ENCODE results near the gene UBE2D2. TPM values are rescaled to one million over a fixed set of nuclear protein-coding genes. Genes with fewer than 3 reads are reported as not detected.

UBE2D2 gene
- total RNA-seq, 2 experiments from 2014 or later = 145 to 239 TPM

DNA sequence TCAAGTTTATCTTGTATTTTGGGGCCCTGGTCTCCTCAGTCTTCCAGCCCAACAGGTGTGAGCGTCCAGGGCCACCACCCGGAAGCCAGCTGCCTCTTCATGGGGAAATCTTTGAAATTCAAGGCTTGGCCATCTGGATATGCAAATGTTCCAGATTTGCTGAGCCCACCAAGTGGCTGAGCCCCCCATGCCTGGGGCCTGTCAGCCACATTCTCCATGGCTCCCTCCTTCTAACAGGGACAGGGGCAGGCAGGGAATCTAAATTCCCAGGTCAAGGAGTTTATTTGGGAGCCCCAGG lies 72.8 kb downstream of the UBE2D2 start:
- peaks cover 28% of the 10 kb centered on the region for H3K36me3 ChIP-seq (ENCODE audit: insufficient read depth, low read length)
- peaks cover 68% of the 10 kb centered on the region for H3K4me1 ChIP-seq (ENCODE audit: insufficient read depth, low read length, poor library complexity, severe bottlenecking)
- DNase-seq (ENCODE audit: low spot score) = peak; percentile 69
- H3K4me3 ChIP-seq (ENCODE audit: low read depth, low read length, poor library complexity, severe bottlenecking) = peak overlapping the region; percentile 34
- no peaks in the 10 kb centered on the region for H3K9me3 ChIP-seq (ENCODE audit: low read length)
- intact Hi-C loops (cut with micrococcal nuclease; ENCODE audit: unreplicated experiment) = no loop called here
- H4K20me1 ChIP-seq (ENCODE audit: insufficient read depth, low read length) = peaks cover 5% of the 10 kb centered on the region; the same call in 1 of the 2 replicates
- ChIA-PET POLR2A (interaction anchor here (0.6 to 2.3 kb wide), 7 partner anchors 14 to 186 kb away, joined by 3 to 9 read pairs (median 5); partner anchors contain the start of gene CXXC5), CTCF (ENCODE audit: unreplicated experiment) (interaction anchor here (0.9 to 5.8 kb wide), 12 partner anchors 17 to 133 kb away, joined by 3 to 49 read pairs (median 4); no protein-coding TSS in a partner anchor)
- peak overlapping the region; percentile 95 for H3K4me2 ChIP-seq (ENCODE audit: low read length)
- no peak for TF ChIP-seq EZH2phosphoT487 (IDR thresholded peaks at IDR 0.05; ENCODE audit: borderline replicate concordance, low read depth, low read length)
- TF ChIP-seq, protein P1, sequence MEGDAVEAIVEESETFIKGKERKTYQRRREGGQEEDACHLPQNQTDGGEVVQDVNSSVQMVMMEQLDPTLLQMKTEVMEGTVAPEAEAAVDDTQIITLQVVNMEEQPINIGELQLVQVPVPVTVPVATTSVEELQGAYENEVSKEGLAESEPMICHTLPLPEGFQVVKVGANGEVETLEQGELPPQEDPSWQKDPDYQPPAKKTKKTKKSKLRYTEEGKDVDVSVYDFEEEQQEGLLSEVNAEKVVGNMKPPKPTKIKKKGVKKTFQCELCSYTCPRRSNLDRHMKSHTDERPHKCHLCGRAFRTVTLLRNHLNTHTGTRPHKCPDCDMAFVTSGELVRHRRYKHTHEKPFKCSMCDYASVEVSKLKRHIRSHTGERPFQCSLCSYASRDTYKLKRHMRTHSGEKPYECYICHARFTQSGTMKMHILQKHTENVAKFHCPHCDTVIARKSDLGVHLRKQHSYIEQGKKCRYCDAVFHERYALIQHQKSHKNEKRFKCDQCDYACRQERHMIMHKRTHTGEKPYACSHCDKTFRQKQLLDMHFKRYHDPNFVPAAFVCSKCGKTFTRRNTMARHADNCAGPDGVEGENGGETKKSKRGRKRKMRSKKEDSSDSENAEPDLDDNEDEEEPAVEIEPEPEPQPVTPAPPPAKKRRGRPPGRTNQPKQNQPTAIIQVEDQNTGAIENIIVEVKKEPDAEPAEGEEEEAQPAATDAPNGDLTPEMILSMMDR (conservative IDR thresholded peaks at IDR 0.05; ENCODE audit: low read length) = no peak
- peaks cover 4% of the 10 kb centered on the region; the same call in 1 of the 2 replicates for H3K79me2 ChIP-seq (ENCODE audit: insufficient read depth, low read depth, low read length)
- H3K9me2 ChIP-seq (ENCODE audit: insufficient read depth, low read length) = no peaks in the 10 kb centered on the region
- no peak overlapping the region for H2AFZ ChIP-seq (ENCODE audit: low read length)
- no TSS peak for BruUV-seq (replicated peaks)
- peak overlapping the region; percentile 98 for H3K27ac ChIP-seq (ENCODE audit: low read depth, low read length, poor library complexity, severe bottlenecking)

DNA sequence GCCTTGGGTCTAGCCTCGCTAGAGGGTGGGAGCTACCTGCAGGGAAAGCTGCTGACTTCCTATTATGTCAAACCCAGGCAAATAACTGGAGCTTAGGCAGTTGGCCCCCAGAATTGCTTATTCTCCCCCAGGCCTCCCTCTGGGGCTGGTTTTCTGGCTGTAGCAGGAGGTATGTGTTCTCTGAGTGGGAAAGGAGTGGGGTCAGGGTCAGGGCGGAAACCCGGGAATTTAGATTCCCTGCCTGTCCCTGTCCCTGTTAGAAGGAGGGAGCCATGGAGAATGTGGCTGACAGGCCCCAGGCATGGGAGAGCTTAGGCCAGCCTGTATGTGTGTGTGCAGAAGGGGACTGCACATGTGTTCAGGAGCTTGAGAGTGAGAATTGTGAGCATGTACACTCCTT lies 73.4 kb downstream of the UBE2D2 start:
- TF ChIP-seq EZH2phosphoT487 (IDR thresholded peaks at IDR 0.05; ENCODE audit: borderline replicate concordance, low read depth, low read length) = no peak
- intact Hi-C loops (cut with micrococcal nuclease; ENCODE audit: unreplicated experiment) = no loop called here
- Histone ChIP-seq H3K79me2 (ENCODE audit: insufficient read depth, low read depth, low read length) (peaks cover 4% of the 10 kb centered on the region; the same call in 1 of the 2 replicates), H2AFZ (ENCODE audit: low read length) (no peak overlapping the region), H3K9me3 (ENCODE audit: low read length) (no peaks in the 10 kb centered on the region), H3K36me3 (ENCODE audit: insufficient read depth, low read length) (peaks cover 22% of the 10 kb centered on the region; the same call in 1 of the 2 replicates), H3K4me1 (ENCODE audit: insufficient read depth, low read length, poor library complexity, severe bottlenecking) (peaks cover 73% of the 10 kb centered on the region), H4K20me1 (ENCODE audit: insufficient read depth, low read length) (peaks cover 5% of the 10 kb centered on the region; the same call in 1 of the 2 replicates), H3K4me2 (ENCODE audit: low read length) (peak overlapping the region; percentile 95), H3K27ac (ENCODE audit: low read depth, low read length, poor library complexity, severe bottlenecking) (peak overlapping the region; percentile 98), H3K4me3 (ENCODE audit: low read depth, low read length, poor library complexity, severe bottlenecking) (no peak overlapping the region), H3K9me2 (ENCODE audit: insufficient read depth, low read length) (no peaks in the 10 kb centered on the region)
- DNase-seq (ENCODE audit: low spot score) = no peak
- CTCF ChIA-PET (ENCODE audit: unreplicated experiment) = interaction anchor here (0.7 to 5.8 kb wide), 12 partner anchors 14 to 129 kb away, joined by 3 to 49 read pairs (median 5); partner anchors contain the start of gene CXXC5
- POLR2A ChIA-PET = interaction anchor here (0.5 to 2.3 kb wide), 12 partner anchors 14 to 187 kb away, joined by 3 to 9 read pairs (median 5); partner anchors contain the start of gene CXXC5
- no TSS peak for BruUV-seq (replicated peaks)

DNA sequence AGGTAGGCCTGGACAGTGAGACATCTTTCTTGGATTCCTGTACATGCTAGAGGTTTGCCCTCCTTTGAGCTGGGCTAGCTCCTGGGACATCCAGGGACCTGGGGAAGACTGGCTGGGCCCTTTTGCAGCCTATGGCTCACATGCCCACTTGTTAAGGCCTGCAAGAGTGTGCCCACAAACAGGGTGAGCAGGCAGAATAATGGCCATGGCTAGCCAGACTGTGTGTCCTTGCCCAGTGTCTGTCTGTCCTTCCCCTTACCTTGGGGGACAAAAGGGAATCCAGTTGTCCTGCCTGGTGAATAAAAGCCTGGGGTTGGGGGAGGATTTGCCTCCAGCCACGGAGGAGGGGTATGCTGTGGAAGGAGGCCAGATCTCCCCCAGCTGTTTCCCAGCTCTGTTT lies 74.1 kb downstream of the UBE2D2 start:
- no peaks in the 10 kb centered on the region for H3K9me3 ChIP-seq (ENCODE audit: low read length)
- H3K4me2 ChIP-seq (ENCODE audit: low read length) = peak overlapping the region; percentile 95
- ChIA-PET CTCF (ENCODE audit: unreplicated experiment) (interaction anchor here (0.6 to 5.8 kb wide), 8 partner anchors 13 to 133 kb away, joined by 3 to 49 read pairs (median 8); partner anchors contain the start of gene CXXC5), POLR2A (interaction anchor here (0.7 to 1.9 kb wide), 10 partner anchors 8 to 72 kb away, joined by 3 to 13 read pairs (median 4); partner anchors contain the start of gene CXXC5)
- TF ChIP-seq, protein P1 (conservative IDR thresholded peaks at IDR 0.05; ENCODE audit: low read length) = no peak
- no peak for TF ChIP-seq EZH2phosphoT487 (IDR thresholded peaks at IDR 0.05; ENCODE audit: borderline replicate concordance, low read depth, low read length)
- no peak for DNase-seq (ENCODE audit: low spot score)
- intact Hi-C loops (cut with micrococcal nuclease; ENCODE audit: unreplicated experiment) = loop anchor here (5.0 kb wide), 1 partner anchor 112 kb away; no protein-coding TSS in a partner anchor
- peaks cover 5% of the 10 kb centered on the region; the same call in 1 of the 2 replicates for H4K20me1 ChIP-seq (ENCODE audit: insufficient read depth, low read length)
- peak overlapping the region; percentile 98 for H3K27ac ChIP-seq (ENCODE audit: low read depth, low read length, poor library complexity, severe bottlenecking)
- peaks cover 16% of the 10 kb centered on the region; the same call in 1 of the 2 replicates for H3K36me3 ChIP-seq (ENCODE audit: insufficient read depth, low read length)
- BruUV-seq (replicated peaks) = no TSS peak
- peaks cover 80% of the 10 kb centered on the region for H3K4me1 ChIP-seq (ENCODE audit: insufficient read depth, low read length, poor library complexity, severe bottlenecking)
- peak overlapping the region; percentile 52 for H3K4me3 ChIP-seq (ENCODE audit: low read depth, low read length, poor library complexity, severe bottlenecking)
- peaks cover 4% of the 10 kb centered on the region; the same call in 1 of the 2 replicates for H3K79me2 ChIP-seq (ENCODE audit: insufficient read depth, low read depth, low read length)
- H2AFZ ChIP-seq (ENCODE audit: low read length) = no peak overlapping the region
- no peaks in the 10 kb centered on the region for H3K9me2 ChIP-seq (ENCODE audit: insufficient read depth, low read length)
